Upper lobe of left lung (tissue), 6 donors: ENCODE results near the gene ZNF597. TPM values are rescaled to one million over a fixed set of nuclear protein-coding genes. Genes with fewer than 3 reads are reported as not detected.
A peak's percentile ranks its signal among the peaks of the same experiment; 100 is the strongest.

Experiments used
- ATAC-seq, 2 donors: fragments of 200-7000 bp; cut with Tn5 transposase; one replicate each; pipeline ENCODE4 v1.9.1; 2022; ENCODE audit warnings: mild to moderate bottlenecking in 2 of 2, moderate library complexity in 2 of 2; ENCODE audit not compliant: low FRiP score in 2 of 2
- DNase-seq, 2 donors: peaks; one replicate each; pipeline ENCODE4 v3.0.0-alpha.2; 2019 to 2020
- H3K27ac ChIP-seq, 4 donors: fragments of 200-600 bp; sonication (generic); one replicate each; pipeline ENCODE4 v1.5.1; 2016 to 2019
- H3K27me3 ChIP-seq, 4 donors: fragments of 200-600 bp; sonication (generic); one replicate each; pipeline ENCODE4 v1.5.1; 2017 to 2019
- H3K36me3 ChIP-seq, 4 donors: fragments of 200-600 bp; sonication (generic); one replicate each; pipeline ENCODE4 v1.5.1; 2016 to 2019
- H3K4me1 ChIP-seq, 4 donors: fragments of 200-600 bp; sonication (generic); one replicate each; pipeline ENCODE4 v1.5.1; 2018 to 2019
- H3K4me3 ChIP-seq, 4 donors: fragments of 200-600 bp; sonication (generic); one replicate each; pipeline ENCODE4 v1.5.1; 2017 to 2019; ENCODE audit warnings: mild to moderate bottlenecking in 2 of 4, moderate library complexity in 1 of 4
- H3K9me3 ChIP-seq, 4 donors: fragments of 200-600 bp; sonication (generic); one replicate each; pipeline ENCODE4 v1.5.1; 2018 to 2019
- EP300 ChIP-seq, 4 donors: sonication (generic); formaldehyde crosslinking; IDR thresholded peaks; one replicate each; pipeline ENCODE4 v1.5.1; 2017; ENCODE audit warnings: antibody characterized with exemption in 4 of 4, control low read depth in 2 of 4
- POLR2A ChIP-seq, 4 donors: fragments of 450-650 bp; IDR thresholded peaks; one replicate each; pipeline ENCODE4 v1.5.1; 2016 to 2017; ENCODE audit warnings: antibody characterized with exemption in 4 of 4, mild to moderate bottlenecking in 2 of 4
- POLR2AphosphoS5 ChIP-seq, 2 donors: sonication (generic); formaldehyde crosslinking; IDR thresholded peaks; one replicate each; pipeline ENCODE4 v1.5.1; 2017; ENCODE audit warnings: antibody characterized with exemption in 2 of 2
- WGBS, 2 donors: methylation state at CpG; one replicate each; pipeline ENCODE4 v1.1.5; 2017 to 2018; 5-methylcytosine and 5-hydroxymethylcytosine counted together
- total RNA-seq, 6 donors: library from RNA; depleted of rRNA in 4 of 6; stranded (reverse); fragments of >200 nt in 4 of 6; gene quantifications; one replicate each; pipeline versions ENCODE4 v1.1.0 to v1.2.1, GENCODE V29; 2016 to 2021
- TF ChIP-seq, protein P1 (sequence below), 6 experiments: fragments of 450-650 bp in 4 of 6; fragments of 200-600 bp in 2 of 6; sonication (generic) in 2 of 6; IDR thresholded peaks; one replicate each; pipeline ENCODE4 v1.5.1; 2016 to 2019; ENCODE audit warnings: antibody characterized with exemption in 6 of 6
- donor health status: DM: no; HTN: no; CAD: no; lungs with moderate emphysema.
- donor health status: DM: no; HTN: yes; CAD: no; lungs with severe emphysema.

Gene ZNF597
- total RNA-seq, 6 donors from 2014 or later, result 0.78 to 7.7 (median 4.6) TPM

DNA sequence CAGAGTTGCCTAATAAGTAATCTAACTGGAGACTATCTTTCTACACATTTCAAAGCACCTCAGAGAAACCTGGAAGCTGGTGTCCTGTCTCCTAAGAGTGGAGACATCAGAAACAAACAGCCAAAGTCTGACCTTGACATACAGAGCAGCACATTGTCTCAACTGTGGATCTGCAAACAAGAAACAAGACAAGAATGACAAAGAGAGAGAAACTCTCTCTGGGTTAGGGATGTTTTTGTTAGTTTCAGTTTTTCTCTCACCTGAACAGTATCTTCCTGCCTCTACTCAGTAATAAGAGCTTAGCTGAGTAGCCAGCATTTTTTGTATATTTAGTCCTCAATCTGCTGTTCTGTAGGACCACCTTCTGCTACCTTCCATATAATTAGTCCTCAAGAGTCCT is 8.9 kb downstream of the ZNF597 start:
- Histone ChIP-seq H3K36me3 (peaks cover 0 to 34% (median 8%) of the 10 kb centered on the region in 4 donors), H3K27me3 (no peaks in the 10 kb centered on the region), H3K4me3 (no peak overlapping the region), H3K9me3 (peaks cover 2 to 13% (median 3%) of the 10 kb centered on the region in 4 donors), H3K27ac (no peak overlapping the region), H3K4me1 (no peaks in the 10 kb centered on the region)
- no peak for ATAC-seq
- no peak for DNase-seq
- TF ChIP-seq POLR2AphosphoS5 (IDR thresholded peaks at IDR 0.05), result no peak
- TF ChIP-seq, protein P1, sequence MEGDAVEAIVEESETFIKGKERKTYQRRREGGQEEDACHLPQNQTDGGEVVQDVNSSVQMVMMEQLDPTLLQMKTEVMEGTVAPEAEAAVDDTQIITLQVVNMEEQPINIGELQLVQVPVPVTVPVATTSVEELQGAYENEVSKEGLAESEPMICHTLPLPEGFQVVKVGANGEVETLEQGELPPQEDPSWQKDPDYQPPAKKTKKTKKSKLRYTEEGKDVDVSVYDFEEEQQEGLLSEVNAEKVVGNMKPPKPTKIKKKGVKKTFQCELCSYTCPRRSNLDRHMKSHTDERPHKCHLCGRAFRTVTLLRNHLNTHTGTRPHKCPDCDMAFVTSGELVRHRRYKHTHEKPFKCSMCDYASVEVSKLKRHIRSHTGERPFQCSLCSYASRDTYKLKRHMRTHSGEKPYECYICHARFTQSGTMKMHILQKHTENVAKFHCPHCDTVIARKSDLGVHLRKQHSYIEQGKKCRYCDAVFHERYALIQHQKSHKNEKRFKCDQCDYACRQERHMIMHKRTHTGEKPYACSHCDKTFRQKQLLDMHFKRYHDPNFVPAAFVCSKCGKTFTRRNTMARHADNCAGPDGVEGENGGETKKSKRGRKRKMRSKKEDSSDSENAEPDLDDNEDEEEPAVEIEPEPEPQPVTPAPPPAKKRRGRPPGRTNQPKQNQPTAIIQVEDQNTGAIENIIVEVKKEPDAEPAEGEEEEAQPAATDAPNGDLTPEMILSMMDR (IDR thresholded peaks at IDR 0.05), result no peak
- TF ChIP-seq EP300 (IDR thresholded peaks at IDR 0.05), result no peak
- no peak for TF ChIP-seq POLR2A (IDR thresholded peaks at IDR 0.05)

DNA sequence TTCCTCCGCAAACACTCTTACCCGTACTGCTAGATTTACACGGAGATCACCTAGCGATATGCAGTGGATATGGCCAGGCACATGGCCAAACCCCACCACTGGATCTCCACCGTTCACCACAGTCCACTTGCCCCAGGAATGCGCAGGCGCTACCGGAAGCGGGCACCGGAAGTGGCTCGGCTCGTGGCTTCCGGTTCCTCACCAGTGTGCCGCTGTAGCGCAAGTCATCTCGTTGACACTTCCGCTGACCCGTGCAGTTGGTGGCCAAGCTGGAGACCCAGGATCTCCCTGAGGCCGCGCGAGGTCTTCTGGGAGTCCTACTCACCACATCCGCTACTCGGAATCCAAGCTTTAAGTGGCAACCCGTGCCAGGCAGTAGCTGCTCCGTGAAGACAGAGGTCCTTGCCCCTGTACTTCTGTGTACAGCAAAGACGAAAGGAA is 11.5 kb downstream of the ZNF597 start:
- DNase-seq, result peak in 1 of 2 donors; percentile 86
- no peaks in the 10 kb centered on the region for H3K27me3 ChIP-seq
- WGBS, 2 donors, result 59 to 64% methylated on average over 25 to 26 of the region's 26 CpGs
- H3K9me3 ChIP-seq, result peaks cover 0 to 6% (median 0%) of the 10 kb centered on the region in 4 donors
- H3K27ac ChIP-seq, result no peak overlapping the region
- peak; percentile 39 to 46 for ATAC-seq
- TF ChIP-seq POLR2A (IDR thresholded peaks at IDR 0.05) (no peak), POLR2AphosphoS5 (IDR thresholded peaks at IDR 0.05) (no peak), EP300 (IDR thresholded peaks at IDR 0.05) (no peak)
- TF ChIP-seq, protein P1 (IDR thresholded peaks at IDR 0.05), result no peak
- H3K4me1 ChIP-seq, result no peaks in the 10 kb centered on the region
- H3K4me3 ChIP-seq, result peak overlapping the region in 1 of 4 donors; percentile 15
- peaks cover 0 to 24% (median 6%) of the 10 kb centered on the region in 4 donors for H3K36me3 ChIP-seq

- Histone ChIP-seq H3K27me3 (no peaks in the 10 kb centered on the region), H3K4me1 (no peaks in the 10 kb centered on the region), H3K9me3 (peaks cover 35 to 84% (median 67%) of the 10 kb centered on the region in 4 donors), H3K36me3 (peaks cover 0 to 7% (median 3%) of the 10 kb centered on the region in 4 donors), H3K4me3 (no peak overlapping the region), H3K27ac (no peak overlapping the region)
- ATAC-seq, result no peak
- TF ChIP-seq POLR2A (IDR thresholded peaks at IDR 0.05), result no peak
- TF ChIP-seq POLR2AphosphoS5 (IDR thresholded peaks at IDR 0.05), result no peak
- no peak for TF ChIP-seq EP300 (IDR thresholded peaks at IDR 0.05)
- TF ChIP-seq, protein P1 (IDR thresholded peaks at IDR 0.05), result no peak
- 43% methylated on average over 21 of the region's 29 CpGs; no CpG with 5 or more reads in 1 of the 2 donors for WGBS, 2 donors
- peak in 1 of 2 donors; percentile 36 for DNase-seq
Observed at GRCh38 chr16:3413730-3414379, 29.4 kb downstream of the ZNF597 start.

- ATAC-seq, result no peak
- H3K9me3 ChIP-seq, result peaks cover 68 to 94% (median 85%) of the 10 kb centered on the region in 4 donors
- WGBS, 2 donors, result 96% methylated on average over 12 of the region's 12 CpGs
Observed at GRCh38 chr16:3408561-3409197, 34.6 kb downstream of the ZNF597 start.

More at GRCh38 chr16:3408561-3409197, 34.6 kb downstream of the ZNF597 start:
- no peak overlapping the region for H3K4me3 ChIP-seq
- H3K27ac ChIP-seq, result no peak overlapping the region
- peaks cover 19 to 52% (median 48%) of the 10 kb centered on the region in 4 donors for H3K36me3 ChIP-seq
- DNase-seq, result no peak
- H3K4me1 ChIP-seq, result peaks cover 0 to under 1% (median 0%) of the 10 kb centered on the region in 4 donors
- H3K27me3 ChIP-seq, result no peaks in the 10 kb centered on the region
- no peak for TF ChIP-seq POLR2AphosphoS5 (IDR thresholded peaks at IDR 0.05)
- TF ChIP-seq POLR2A (IDR thresholded peaks at IDR 0.05), result no peak
- TF ChIP-seq, protein P1 (IDR thresholded peaks at IDR 0.05), result no peak
- TF ChIP-seq EP300 (IDR thresholded peaks at IDR 0.05), result no peak
